Panc1 (cell line): ENCODE results near the gene MLANA. TPM values are rescaled to one million over a fixed set of nuclear protein-coding genes. Genes with fewer than 3 reads are reported as not detected.

Experiments used
- ATAC-seq: fragments of 200-7000 bp; cut with Tn5 transposase; 2 replicates; pipeline ENCODE4 v1.9.1; 2020; ENCODE audit warnings: mild to moderate bottlenecking, moderate library complexity
- BruUV-seq: library from RNA; stranded (reverse); fragments of 400-500 nt; replicated peaks from 2 replicates; lab custom pipeline; 2021; lab: Mats Ljungman, UMichigan
- CTCF ChIA-PET: fragments of 300-600 bp; sonication (Branson Sonifier 250); formaldehyde crosslinking; loops from one replicate; lab custom pipeline; 2022; ENCODE audit warnings: antibody characterized with exemption; lab: Charles Lee
- POLR2A ChIA-PET: fragments of 300-600 bp; sonication (Branson Sonifier 250); formaldehyde crosslinking; loops from one replicate; lab custom pipeline; 2022; ENCODE audit warnings: antibody characterized with exemption; lab: Charles Lee
- DNase-seq: peaks from one replicate; pipeline ENCODE4 v3.0.0-alpha.2; 2010; ENCODE audit warnings: low read depth, low spot score
- H3K27ac ChIP-seq: 2 replicates; pipeline ENCODE4 v1.5.1; 2011; ENCODE audit warnings: mild to moderate bottlenecking, low read length, inconsistent platforms
- H3K27me3 ChIP-seq: fragments of 200-500 bp; sonication (Bioruptor generic); 2 replicates; pipeline ENCODE4 v1.6.0; 2014; ENCODE audit warnings: low read length, inconsistent platforms; ENCODE audit not compliant: control insufficient read depth, insufficient read depth
- H3K36me3 ChIP-seq: fragments of 200-500 bp; sonication (Bioruptor generic); 2 replicates; pipeline ENCODE4 v1.5.1; 2014; ENCODE audit warnings: inconsistent platforms, mild to moderate bottlenecking, low read length, moderate library complexity; ENCODE audit not compliant: control insufficient read depth, insufficient read depth
- H3K4me1 ChIP-seq: 2 replicates; pipeline ENCODE4 v1.5.1; 2011; ENCODE audit warnings: inconsistent platforms, mild to moderate bottlenecking, low read length, moderate library complexity; ENCODE audit not compliant: control insufficient read depth, insufficient read depth
- H3K4me3 ChIP-seq, 2 experiments: 2 replicates each; pipeline ENCODE4 v1.5.1; 2011 to 2012; ENCODE audit warnings: low read depth in 2 of 2, low read length in 2 of 2, mild to moderate bottlenecking in 2 of 2, inconsistent platforms in 1 of 2, moderate library complexity in 1 of 2
- H3K9me3 ChIP-seq: fragments of 200-500 bp; sonication (Bioruptor generic); 2 replicates; pipeline ENCODE4 v1.5.1; 2014; ENCODE audit warnings: low read depth, mild to moderate bottlenecking, inconsistent platforms, low read length, moderate library complexity; ENCODE audit not compliant: control insufficient read depth, insufficient read depth
- CTCF ChIP-seq: fragments of 450-650 bp; IDR thresholded peaks from 2 replicates; pipeline ENCODE4 v1.5.1; 2017; ENCODE audit warnings: mild to moderate bottlenecking
- POLR2AphosphoS5 ChIP-seq: IDR thresholded peaks from 2 replicates; pipeline ENCODE4 v1.6.1; 2012; ENCODE audit warnings: mild to moderate bottlenecking, low read depth, low read length, moderate library complexity
- REST ChIP-seq, 2 experiments: IDR thresholded peaks; 2 replicates each; pipeline ENCODE4 v1.6.1; 2011 to 2012; ENCODE audit warnings: low read depth in 2 of 2, control low read depth in 1 of 2, low read length in 1 of 2, mild to moderate bottlenecking in 1 of 2, moderate library complexity in 1 of 2; ENCODE audit not compliant: insufficient read depth in 1 of 2
- SIN3A ChIP-seq: IDR thresholded peaks from 2 replicates; pipeline ENCODE4 v1.6.1; 2012; ENCODE audit warnings: low read depth, mild to moderate bottlenecking, low read length, moderate library complexity, borderline replicate concordance; ENCODE audit not compliant: insufficient read depth
- TCF7L2 ChIP-seq: IDR thresholded peaks from 2 replicates; pipeline ENCODE4 v1.6.1; 2011; ENCODE audit warnings: mild to moderate bottlenecking, low read depth, low read length, inconsistent platforms
- in situ Hi-C: cut with HindIII; loops from 2 replicates; pipeline ENCODE4 v1.10.0; 2016; ENCODE audit warnings: low sequenced_read_pairs, low pct_unique_long_range_greater_than_20kb
- intact Hi-C: fragments of 100-400 bp; cut with micrococcal nuclease; formaldehyde crosslinking; loops from one replicate; pipeline ENCODE4 v1.10.0; 2022; ENCODE audit not compliant: unreplicated experiment
- total RNA-seq: library from RNA; stranded (reverse); gene quantifications from one replicate; pipeline ENCODE4 v1.2.1, GENCODE V29; 2021; ENCODE audit not compliant: unreplicated experiment

Gene MLANA
- total RNA-seq, 1 experiment from 2014 or later: not detected

GRCh38 chr9:5843794-5844471 is 46.8 kb upstream of the MLANA start:
- no TSS peak for BruUV-seq
- H3K36me3 ChIP-seq: no peaks in the 10 kb centered on the region
- no peaks in the 10 kb centered on the region for H3K9me3 ChIP-seq
- peak overlapping the region in 1 of 2 experiments; percentile 24; a peak in 2 of 4 replicates for H3K4me3 ChIP-seq
- no peaks in the 10 kb centered on the region for H3K27me3 ChIP-seq
- intact Hi-C loops: no loop called here
- in situ Hi-C loops: no loop called here
- H3K4me1 ChIP-seq: no peaks in the 10 kb centered on the region; the same call in 1 of the 2 replicates
- DNase-seq: no peak
- ATAC-seq: peak; percentile 82
- ChIA-PET CTCF (no interaction called here), POLR2A (no interaction called here)
- H3K27ac ChIP-seq: peak overlapping the region; percentile 59
- TF ChIP-seq TCF7L2: no peak
- no peak for TF ChIP-seq REST (IDR thresholded peaks at IDR 0.05; ENCODE audit: insufficient read depth in 1 of 2, low read depth in 2 of 2, low read length in 1 of 2)
- TF ChIP-seq CTCF: no peak
- TF ChIP-seq POLR2AphosphoS5: no peak
- TF ChIP-seq SIN3A: no peak

GRCh38 chr9:5845157-5845531 is 45.5 kb upstream of the MLANA start:
- H3K9me3 ChIP-seq: no peaks in the 10 kb centered on the region
- POLR2A ChIA-PET: no interaction called here
- no peaks in the 10 kb centered on the region for H3K36me3 ChIP-seq
- H3K27ac ChIP-seq: peak overlapping the region; percentile 48; the same call in 1 of the 2 replicates
- no peaks in the 10 kb centered on the region for H3K4me1 ChIP-seq
- intact Hi-C loops: no loop called here
- no peak for ATAC-seq
- H3K27me3 ChIP-seq: no peaks in the 10 kb centered on the region
- in situ Hi-C loops: no loop called here
- no peak for TF ChIP-seq REST (IDR thresholded peaks at IDR 0.05; ENCODE audit: insufficient read depth in 1 of 2, low read depth in 2 of 2, low read length in 1 of 2)
- TF ChIP-seq CTCF: no peak
- TF ChIP-seq POLR2AphosphoS5: no peak
- no peak for TF ChIP-seq SIN3A
- TF ChIP-seq TCF7L2: no peak
- CTCF ChIA-PET: no interaction called here
- no TSS peak for BruUV-seq
- H3K4me3 ChIP-seq: no peak overlapping the region
- DNase-seq: no peak
